Common myeloid progenitor, CD34-positive (primary cell): Measurements from ENCODE around the gene SLC39A5.

Source experiments
- CTCF ChIA-PET: fragments of 350-600 bp; sonication (Branson Sonifier 250); formaldehyde crosslinking; loops from one replicate; lab custom pipeline; 2021; ENCODE audit warnings: antibody characterized with exemption; lab: Charles Lee
- POLR2A ChIA-PET: fragments of 350-600 bp; sonication (Branson Sonifier 250); formaldehyde crosslinking; loops from one replicate; lab custom pipeline; 2021; ENCODE audit warnings: antibody characterized with exemption; lab: Charles Lee
- DNase-seq, 3 donors: peaks; one replicate each; pipeline versions ENCODE4 v3.0.0 to v3.0.0-alpha.2; 2013
- H3K27ac ChIP-seq, 2 experiments: 1 replicate in 1 of 2; 2 replicates in 1 of 2; pipeline ENCODE4 v1.7.0; 2013; ENCODE audit warnings: inconsistent platforms in 2 of 2, low read length in 2 of 2, mild to moderate bottlenecking in 2 of 2, low read depth in 1 of 2, moderate library complexity in 1 of 2; ENCODE audit not compliant: severe bottlenecking in 2 of 2, insufficient read depth in 1 of 2, poor library complexity in 1 of 2
- H3K27me3 ChIP-seq, 5 experiments: replicated peaks in 2 of 5; 1 replicate in 3 of 5; 2 replicates in 2 of 5; pipeline versions ENCODE4 v1.6.1 to v1.7.0; 2013; ENCODE audit warnings: low read length in 4 of 5, mild to moderate bottlenecking in 2 of 5, moderate library complexity in 2 of 5, inconsistent platforms in 1 of 5; ENCODE audit not compliant: insufficient read depth in 5 of 5, control insufficient read depth in 4 of 5
- H3K36me3 ChIP-seq, 4 experiments: 1 replicate in 2 of 4; 2 replicates in 2 of 4; pipeline versions ENCODE4 v1.6.1 to v1.7.0; 2013; ENCODE audit warnings: low read length in 3 of 4, control low read depth in 1 of 4, mild to moderate bottlenecking in 1 of 4; ENCODE audit not compliant: control insufficient read depth in 4 of 4, insufficient read depth in 4 of 4
- H3K4me1 ChIP-seq, 4 experiments: 1 replicate in 3 of 4; 2 replicates in 1 of 4; pipeline versions ENCODE4 v1.6.1 to v1.7.1; 2013; ENCODE audit warnings: low read length in 3 of 4, mild to moderate bottlenecking in 3 of 4, control low read depth in 1 of 4, inconsistent platforms in 1 of 4, moderate library complexity in 1 of 4; ENCODE audit not compliant: control insufficient read depth in 4 of 4, insufficient read depth in 4 of 4; ENCODE audit errors: control extremely low read depth in 1 of 4
- H3K4me3 ChIP-seq, 7 experiments: 1 replicate in 4 of 7; 2 replicates in 3 of 7; pipeline versions ENCODE4 v1.5.1 to v1.7.0; 2013; ENCODE audit warnings: mild to moderate bottlenecking in 7 of 7, low read length in 6 of 7, moderate library complexity in 6 of 7, inconsistent platforms in 2 of 7, low read depth in 2 of 7, control low read depth in 1 of 7; ENCODE audit not compliant: insufficient read depth in 4 of 7, control insufficient read depth in 1 of 7; ENCODE audit errors: extremely low read depth in 1 of 7
- H3K9me3 ChIP-seq, 5 experiments: 1 replicate in 4 of 5; 2 replicates in 1 of 5; pipeline versions ENCODE4 v1.6.1 to v1.7.1; 2013; ENCODE audit warnings: low read length in 4 of 5, mild to moderate bottlenecking in 2 of 5, inconsistent platforms in 1 of 5, low read depth in 1 of 5, moderate library complexity in 1 of 5; ENCODE audit not compliant: control insufficient read depth in 4 of 5, insufficient read depth in 2 of 5; ENCODE audit errors: control extremely low read depth in 1 of 5
- WGBS: methylation state at CpG from one replicate; pipeline ENCODE4 v1.1.5; 2013; ENCODE audit not compliant: insufficient coverage; 5-methylcytosine and 5-hydroxymethylcytosine counted together

Gene SLC39A5

DNA sequence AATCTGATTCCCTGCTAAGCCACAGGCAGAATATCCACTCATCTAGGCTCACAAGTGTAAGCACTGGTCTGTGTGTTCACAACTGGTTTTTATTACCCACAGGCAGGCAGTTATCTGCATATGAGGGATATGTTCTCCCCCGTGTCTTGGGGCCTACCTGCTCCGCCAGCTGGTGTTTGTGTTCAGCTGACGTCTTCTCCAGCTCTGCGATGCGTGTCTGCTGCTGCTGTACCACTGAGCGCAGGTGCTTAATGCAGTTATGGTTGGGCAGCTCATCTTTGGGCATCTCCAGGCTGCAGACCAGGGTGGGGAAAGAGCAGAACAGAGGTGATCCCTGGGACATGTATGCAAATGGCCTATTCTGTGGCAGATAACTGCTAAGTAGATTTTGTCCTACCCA is 21.8 kb upstream of the SLC39A5 start:
- peak in 1 of 3 donors; percentile 4 for DNase-seq
- Histone ChIP-seq H3K36me3 (peaks cover 24 to 69% (median 48%) of the 10 kb centered on the region in 4 experiments), H3K9me3 (no peaks in the 10 kb centered on the region), H3K4me3 (no peak overlapping the region), H3K27me3 (no peaks in the 10 kb centered on the region), H3K27ac (no peak overlapping the region), H3K4me1 (peaks cover 0 to 22% (median 13%) of the 10 kb centered on the region in 4 experiments)
- ChIA-PET POLR2A (interaction anchor here (1.2 kb wide), 1 partner anchor 13 kb away, joined by 5 read pairs; the partner anchor contains the start of gene RNF41), CTCF (interaction anchor here (1.0 to 6.5 kb wide), 13 partner anchors 9 to 256 kb away, joined by 3 to 103 read pairs (median 14); partner anchors contain the start of genes ANKRD52, COQ10A, RNF41 and SLC39A5)
- WGBS = 95% methylated on average over 6 of the region's 6 CpGs

DNA sequence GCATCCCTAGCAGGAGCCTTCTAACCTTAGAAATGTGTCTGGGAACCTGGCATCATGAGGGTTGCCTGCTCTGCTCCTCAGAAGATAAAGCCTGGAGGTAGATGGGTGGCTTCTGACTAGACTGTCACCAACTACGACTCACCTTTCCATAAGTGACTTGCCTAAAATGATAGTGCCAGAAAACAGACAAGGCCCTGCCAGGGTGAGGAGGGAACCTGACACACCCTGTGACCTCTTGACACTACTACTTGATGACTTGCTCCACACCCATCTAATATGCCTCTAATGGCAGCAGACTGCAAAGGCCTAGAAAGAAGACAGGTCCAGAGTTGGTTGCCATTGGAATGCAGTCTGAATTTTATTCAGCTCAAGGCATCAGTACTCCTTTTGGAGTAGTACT is 17.5 kb upstream of the SLC39A5 start:
- WGBS = no CpG with 5 or more reads among the region's 1 CpG
- POLR2A ChIA-PET = no interaction called here
- peaks cover 28 to 74% (median 50%) of the 10 kb centered on the region in 4 experiments for H3K36me3 ChIP-seq

DNA sequence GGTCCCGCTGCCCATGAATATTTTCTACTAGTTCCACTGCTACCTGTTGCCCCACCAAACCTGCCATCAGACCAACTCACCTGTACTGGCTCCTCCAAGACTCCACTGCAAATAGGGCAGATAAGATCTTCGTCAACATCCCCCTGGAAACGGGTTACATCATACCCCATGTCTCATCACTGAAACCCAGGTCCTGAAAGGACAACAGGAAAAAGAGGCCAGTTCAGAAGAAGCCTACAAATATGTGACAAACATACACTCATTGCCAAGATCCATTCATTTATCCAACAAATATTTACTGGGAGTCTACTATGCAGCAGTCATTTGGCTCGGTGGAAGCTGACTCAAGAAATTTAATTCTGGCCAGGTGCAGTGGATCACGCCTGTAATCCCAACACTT is 16.0 kb upstream of the SLC39A5 start:
- WGBS = 100% methylated on average over 2 of the region's 5 CpGs
- CTCF ChIA-PET = interaction anchor here (1.0 to 1.5 kb wide), 2 partner anchors 7 to 8 kb away, joined by 3 to 4 read pairs; partner anchors contain the start of gene RNF41
- no peak for DNase-seq
- no peaks in the 10 kb centered on the region for H3K9me3 ChIP-seq
- H3K4me3 ChIP-seq = no peak overlapping the region
- H3K4me1 ChIP-seq = no peaks in the 10 kb centered on the region
- H3K36me3 ChIP-seq = peaks cover 21 to 64% (median 40%) of the 10 kb centered on the region in 4 experiments
- no peak overlapping the region for H3K27ac ChIP-seq
- POLR2A ChIA-PET = no interaction called here
- no peaks in the 10 kb centered on the region for H3K27me3 ChIP-seq

More for the DNA sequence above, 17.5 kb upstream of the SLC39A5 start:
- no peaks in the 10 kb centered on the region for H3K4me1 ChIP-seq
- no peak overlapping the region for H3K27ac ChIP-seq
- no peak for DNase-seq
- no peaks in the 10 kb centered on the region for H3K27me3 ChIP-seq
- no peak overlapping the region for H3K4me3 ChIP-seq
- CTCF ChIA-PET = interaction anchor here (0.6 to 1.2 kb wide), 2 partner anchors 15 to 39 kb away, joined by 3 read pairs; no protein-coding TSS in a partner anchor
- no peaks in the 10 kb centered on the region for H3K9me3 ChIP-seq

DNA sequence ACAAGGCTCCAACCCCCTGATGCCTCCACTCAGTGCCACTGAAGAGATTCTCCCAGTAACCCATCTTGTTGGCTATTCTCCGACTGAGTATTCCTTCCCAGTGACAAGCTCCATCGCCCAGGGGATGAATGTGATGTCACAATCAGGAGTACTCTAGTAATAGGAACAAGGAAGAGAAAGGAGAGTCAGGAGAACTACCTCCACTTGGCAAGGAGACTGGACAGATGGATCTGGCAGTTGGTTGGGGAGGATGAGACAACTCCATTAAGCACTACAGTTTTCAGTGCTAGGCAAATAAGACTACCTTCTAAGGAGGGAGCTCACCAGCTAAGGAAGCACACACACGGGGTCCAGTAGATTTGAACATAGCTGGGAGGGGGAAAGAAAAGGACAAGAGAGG is 13.4 kb upstream of the SLC39A5 start:
- Histone ChIP-seq H3K9me3 (no peaks in the 10 kb centered on the region), H3K4me1 (peaks cover 0 to 19% (median 14%) of the 10 kb centered on the region in 4 experiments), H3K27me3 (no peaks in the 10 kb centered on the region), H3K27ac (no peak overlapping the region), H3K4me3 (no peak overlapping the region), H3K36me3 (peaks cover 15 to 44% (median 27%) of the 10 kb centered on the region in 4 experiments)
- POLR2A ChIA-PET = interaction anchor here (1.1 kb wide), 1 partner anchor 16 kb away, joined by 3 read pairs; no protein-coding TSS in a partner anchor
- DNase-seq = no peak
- CTCF ChIA-PET = interaction anchor here (0.8 to 2.1 kb wide), 6 partner anchors 9 to 35 kb away, joined by 3 to 14 read pairs (median 3); partner anchors contain the start of gene SMARCC2
- no CpG with 5 or more reads among the region's 3 CpGs for WGBS

DNA sequence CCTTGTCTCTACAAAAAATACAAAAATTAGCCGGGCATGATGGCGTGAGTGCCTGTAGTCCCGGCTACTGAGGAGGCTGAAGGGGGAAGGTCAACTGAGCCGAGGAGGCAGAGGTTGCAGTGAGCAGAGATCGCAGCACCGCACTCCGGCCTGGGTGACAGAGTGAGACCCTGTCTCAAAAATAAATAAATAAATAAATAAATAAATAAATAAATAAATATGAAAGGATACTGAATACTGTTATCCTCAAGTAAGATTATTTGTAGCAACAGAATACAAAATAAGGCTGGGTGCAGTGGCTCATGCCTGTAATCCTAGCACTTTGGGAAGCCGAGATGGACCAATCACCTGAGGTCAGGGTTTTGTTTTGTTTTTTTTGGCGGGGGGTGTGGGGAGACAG is 10.0 kb upstream of the SLC39A5 start:
- H3K4me1 ChIP-seq = peaks cover 9 to 44% (median 39%) of the 10 kb centered on the region in 4 experiments
- H3K27me3 ChIP-seq = no peaks in the 10 kb centered on the region
- peaks cover 2 to 13% (median 8%) of the 10 kb centered on the region in 4 experiments for H3K36me3 ChIP-seq
- H3K9me3 ChIP-seq = no peaks in the 10 kb centered on the region
- ChIA-PET CTCF (interaction anchor here (4.1 to 4.3 kb wide), 2 partner anchors 14 to 37 kb away, joined by 24 to 103 read pairs; partner anchors contain the start of gene ANKRD52), POLR2A (no interaction called here)
- H3K4me3 ChIP-seq = peak overlapping the region in 2 of 7 experiments; percentile 77 to 84
- no peak overlapping the region for H3K27ac ChIP-seq
- WGBS = 100% methylated on average over 3 of the region's 9 CpGs
- DNase-seq = no peak

DNA sequence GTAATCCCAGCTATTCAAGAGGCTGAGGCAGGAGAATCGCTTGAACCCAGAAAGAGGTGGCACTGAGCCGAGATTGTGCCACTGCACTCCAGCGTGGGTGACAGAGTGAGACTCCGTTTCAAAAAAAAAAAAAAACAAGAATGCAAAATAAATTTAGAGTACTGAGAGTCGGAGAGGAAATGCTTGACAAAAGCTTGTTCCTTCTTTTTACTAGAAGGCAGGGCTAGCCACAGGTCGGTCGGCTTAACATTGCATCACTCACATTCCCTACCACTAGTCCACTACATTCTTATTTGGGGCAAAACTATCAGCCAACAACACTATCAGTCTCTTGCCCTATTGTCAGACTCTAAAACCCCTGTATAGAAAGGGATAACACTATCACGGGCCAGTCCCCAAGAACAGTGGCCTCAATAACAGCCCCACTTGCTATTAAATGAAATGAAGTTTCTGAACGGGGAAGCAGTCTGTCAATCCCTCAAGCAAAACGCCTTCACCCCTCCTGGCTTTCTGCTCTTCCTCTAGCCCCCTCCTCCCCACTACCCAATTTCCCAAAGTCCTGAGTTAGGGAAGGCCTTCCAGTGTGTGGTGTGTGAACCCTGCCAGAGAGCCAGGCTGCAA is 9.1 kb upstream of the SLC39A5 start:
- H3K4me3 ChIP-seq = peak overlapping the region; percentile 73 to 99 (median 94)
- peak; percentile 56 to 77 (median 71) for DNase-seq
- H3K27me3 ChIP-seq = no peaks in the 10 kb centered on the region
- peaks cover 9 to 49% (median 42%) of the 10 kb centered on the region in 4 experiments for H3K4me1 ChIP-seq
- WGBS = 0% methylated on average over 8 of the region's 10 CpGs
- ChIA-PET CTCF (interaction anchor here (3.0 to 4.3 kb wide), 4 partner anchors 14 to 102 kb away, joined by 24 to 103 read pairs (median 44); partner anchors contain the start of genes ANKRD52, SMARCC2 and ZC3H10), POLR2A (interaction anchor here (1.3 to 2.9 kb wide), 4 partner anchors 13 to 116 kb away, joined by 4 to 21 read pairs (median 8); partner anchors contain the start of genes ESYT1 and PA2G4)
- H3K36me3 ChIP-seq = peaks cover 0 to 8% (median 5%) of the 10 kb centered on the region in 4 experiments
- H3K27ac ChIP-seq = peak overlapping the region; percentile 98 to 99
- no peaks in the 10 kb centered on the region for H3K9me3 ChIP-seq
